H1 (cell line): Measurements from ENCODE around the gene SH3D19. TPM values are rescaled to one million over a fixed set of nuclear protein-coding genes. Genes with fewer than 3 reads are reported as not detected.

Source experiments
- CTCF ChIA-PET: fragments of 300-600 bp; sonication (Branson Sonifier 250); formaldehyde crosslinking; loops from one replicate; lab custom pipeline; 2021; ENCODE audit not compliant: partially characterized antibody; lab: Charles Lee
- POLR2A ChIA-PET: fragments of 300-600 bp; sonication (Branson Sonifier 250); formaldehyde crosslinking; loops from one replicate; lab custom pipeline; 2021; ENCODE audit warnings: inconsistent platforms; ENCODE audit not compliant: partially characterized antibody; lab: Charles Lee
- DNase-seq, 2 experiments: peaks; one replicate each; pipeline versions ENCODE4 v3.0.0 to v3.0.0-alpha.2; 2010 to 2022; ENCODE audit warnings: low spot score in 2 of 2, low read depth in 1 of 2, mixed read lengths in 1 of 2
- FAIRE-seq: peaks from 2 replicates; lab custom pipeline; 2011; peaks lifted over from hg19 to GRCh38; lab: Jason Lieb, UNC
- H2AFZ ChIP-seq: 2 replicates; pipeline ENCODE4 v1.8.1; 2012; ENCODE audit warnings: low read length, inconsistent platforms
- H2AK5ac ChIP-seq: 2 replicates; pipeline ENCODE4 v1.6.1; 2013; ENCODE audit warnings: low read depth, low read length
- H2BK120ac ChIP-seq: replicated peaks from 2 replicates; pipeline ENCODE3; 2013; ENCODE audit warnings: low read depth, low read length, inconsistent platforms
- H2BK12ac ChIP-seq: 2 replicates; pipeline ENCODE4 v1.6.1; 2013; ENCODE audit warnings: low read depth, low read length
- H2BK15ac ChIP-seq: 2 replicates; pipeline ENCODE4 v1.6.1; 2013; ENCODE audit warnings: low read length
- H2BK20ac ChIP-seq: 2 replicates; pipeline ENCODE4 v1.6.1; 2013; ENCODE audit warnings: low read length
- H2BK5ac ChIP-seq: 2 replicates; pipeline ENCODE4 v1.6.1; 2013; ENCODE audit warnings: low read depth, low read length
- H3K14ac ChIP-seq: 2 replicates; pipeline ENCODE4 v1.6.1; 2013; ENCODE audit warnings: inconsistent platforms; ENCODE audit not compliant: insufficient read length
- H3K18ac ChIP-seq: 2 replicates; pipeline ENCODE4 v1.6.1; 2013; ENCODE audit warnings: low read length; ENCODE audit errors: extremely low read depth
- H3K23ac ChIP-seq: 2 replicates; pipeline ENCODE4 v1.6.1; 2013; ENCODE audit warnings: inconsistent platforms; ENCODE audit not compliant: insufficient read length
- H3K23me2 ChIP-seq: 2 replicates; pipeline ENCODE4 v1.6.1; 2013; ENCODE audit warnings: low read depth, low read length
- H3K27ac ChIP-seq: 2 replicates; pipeline ENCODE4 v1.6.1; 2011; ENCODE audit warnings: low read depth, low read length, inconsistent platforms
- H3K27me3 ChIP-seq, 4 experiments: replicated peaks in 1 of 4; 1 replicate in 1 of 4; 2 replicates in 3 of 4; pipeline versions ENCODE4 v1.6.1 to v1.8.1; 2011 to 2013; ENCODE audit warnings: low read length in 3 of 4, mild to moderate bottlenecking in 3 of 4, inconsistent platforms in 2 of 4, mixed read lengths in 2 of 4, moderate library complexity in 1 of 4; ENCODE audit not compliant: control insufficient read depth in 3 of 4, insufficient read depth in 3 of 4; ENCODE audit errors: extremely low read depth in 1 of 4
- H3K36me3 ChIP-seq, 4 experiments: 2 replicates each; pipeline versions ENCODE4 v1.6.1 to v1.8.1; 2011 to 2013; ENCODE audit warnings: mild to moderate bottlenecking in 4 of 4, low read length in 3 of 4, moderate library complexity in 2 of 4, control low read depth in 1 of 4, inconsistent platforms in 1 of 4; ENCODE audit not compliant: insufficient read depth in 4 of 4, control insufficient read depth in 2 of 4
- H3K4ac ChIP-seq: replicated peaks from 2 replicates; pipeline ENCODE3; 2013; ENCODE audit warnings: low read length, low read depth, mixed read lengths, inconsistent platforms; ENCODE audit not compliant: insufficient read length
- H3K4me1 ChIP-seq, 4 experiments: replicated peaks in 1 of 4; 1 replicate in 1 of 4; 2 replicates in 3 of 4; pipeline versions ENCODE4 v1.6.1 to v1.8.1; 2011 to 2013; ENCODE audit warnings: low read length in 3 of 4, inconsistent platforms in 2 of 4, mixed read lengths in 1 of 4; ENCODE audit not compliant: insufficient read depth in 4 of 4, control insufficient read depth in 3 of 4
- H3K4me2 ChIP-seq, 2 experiments: 2 replicates each; pipeline versions ENCODE4 v1.6.1 to v1.8.1; 2011 to 2013; ENCODE audit warnings: low read depth in 2 of 2, low read length in 2 of 2, control low read depth in 1 of 2, inconsistent platforms in 1 of 2, mild to moderate bottlenecking in 1 of 2; ENCODE audit not compliant: insufficient read depth in 1 of 2
- H3K4me3 ChIP-seq, 4 experiments: fragments of 200-600, 300-600 bp in 1 of 4; sonication (generic), shearing (Covaris generic), sonication (Bioruptor Twin) in 1 of 4; 2 replicates each; pipeline versions ENCODE4 v1.5.1 to v1.8.1; 2011 to 2016; ENCODE audit warnings: low read length in 4 of 4, low read depth in 3 of 4, control low read depth in 2 of 4, inconsistent platforms in 2 of 4, mild to moderate bottlenecking in 2 of 4, mixed read lengths in 1 of 4, moderate library complexity in 1 of 4; ENCODE audit not compliant: insufficient read depth in 2 of 4; ENCODE audit errors: extremely low read depth in 1 of 4
- H3K56ac ChIP-seq: replicated peaks from 2 replicates; pipeline ENCODE3; 2013; ENCODE audit warnings: low read depth, mild to moderate bottlenecking, mixed read lengths, low read length, inconsistent platforms; ENCODE audit not compliant: insufficient read length
- H3K79me1 ChIP-seq: 2 replicates; pipeline ENCODE4 v1.6.1; 2013; ENCODE audit warnings: low read depth, low read length, control low read depth
- H3K79me2 ChIP-seq, 2 experiments: 2 replicates each; pipeline versions ENCODE4 v1.6.1 to v1.8.1; 2012 to 2013; ENCODE audit warnings: low read length in 2 of 2, mild to moderate bottlenecking in 2 of 2, inconsistent platforms in 1 of 2; ENCODE audit not compliant: insufficient read depth in 2 of 2, control insufficient read depth in 1 of 2
- H3K9ac ChIP-seq, 4 experiments: replicated peaks in 1 of 4; 1 replicate in 1 of 4; 2 replicates in 3 of 4; pipeline versions ENCODE4 v1.6.1 to v1.8.1; 2011 to 2013; ENCODE audit warnings: low read depth in 3 of 4, low read length in 3 of 4, control low read depth in 2 of 4, mild to moderate bottlenecking in 2 of 4, moderate library complexity in 2 of 4, inconsistent platforms in 1 of 4; ENCODE audit errors: extremely low read depth in 1 of 4
- H3K9me3 ChIP-seq, 2 experiments: 2 replicates each; pipeline versions ENCODE4 v1.6.1 to v1.8.1; 2012 to 2013; ENCODE audit warnings: mild to moderate bottlenecking in 2 of 2, moderate library complexity in 2 of 2, control low read depth in 1 of 2, inconsistent platforms in 1 of 2, low read depth in 1 of 2, low read length in 1 of 2, mixed read lengths in 1 of 2; ENCODE audit not compliant: insufficient read depth in 2 of 2
- H4K20me1 ChIP-seq, 2 experiments: replicated peaks in 1 of 2; 2 replicates each; pipeline versions ENCODE3 to v1.8.1; 2011 to 2013; ENCODE audit warnings: inconsistent platforms in 2 of 2, low read length in 2 of 2, mild to moderate bottlenecking in 1 of 2; ENCODE audit not compliant: insufficient read depth in 2 of 2, control insufficient read depth in 1 of 2
- H4K5ac ChIP-seq: 2 replicates; pipeline ENCODE4 v1.6.1; 2013; ENCODE audit warnings: low read length, low read depth, mixed read lengths, inconsistent platforms; ENCODE audit not compliant: insufficient read length
- H4K8ac ChIP-seq: 2 replicates; pipeline ENCODE4 v1.8.0; 2013; ENCODE audit warnings: mild to moderate bottlenecking, moderate library complexity, low read length, inconsistent platforms; ENCODE audit not compliant: insufficient read depth; ENCODE audit errors: extremely low read depth
- H4K91ac ChIP-seq: replicated peaks from 2 replicates; pipeline ENCODE3; 2013; ENCODE audit warnings: low read length, mixed read lengths, inconsistent platforms; ENCODE audit not compliant: insufficient read length
- CBX5 ChIP-seq: fragments of 300-800, 300-1000 bp; sonication (generic); IDR thresholded peaks from 2 replicates; pipeline ENCODE4 v1.7.1; 2016; ENCODE audit warnings: antibody characterized with exemption, low read length, low read depth
- CHD2 ChIP-seq: IDR thresholded peaks from 2 replicates; pipeline ENCODE4 v1.6.1; 2012; ENCODE audit warnings: low read length, improper control_type of control experiment
- EGR1 ChIP-seq: IDR thresholded peaks from 2 replicates; pipeline ENCODE4 v1.6.1; 2011; ENCODE audit warnings: low read depth, low read length, borderline replicate concordance
- JUN ChIP-seq: IDR thresholded peaks from 2 replicates; pipeline ENCODE4 v1.6.1; 2011; ENCODE audit warnings: low read depth, mild to moderate bottlenecking, improper control_type of control experiment, low read length
- KDM5A ChIP-seq: fragments of 200-600 bp; IDR thresholded peaks from 2 replicates; pipeline ENCODE4 v1.7.1; 2012; ENCODE audit warnings: mild to moderate bottlenecking, low read length, inconsistent platforms, mixed read lengths
- NRF1 ChIP-seq: IDR thresholded peaks from 2 replicates; pipeline ENCODE4 v1.6.1; 2011; ENCODE audit warnings: mild to moderate bottlenecking, low read depth, low read length, improper control_type of control experiment
- POLR2AphosphoS5 ChIP-seq: IDR thresholded peaks from 2 replicates; pipeline ENCODE4 v1.6.1; 2011; ENCODE audit warnings: low read depth, low read length
- POU5F1 ChIP-seq: IDR thresholded peaks from 2 replicates; pipeline ENCODE4 v1.6.1; 2011; ENCODE audit warnings: low read depth, mild to moderate bottlenecking, low read length, moderate library complexity
- RBBP5 ChIP-seq: IDR thresholded peaks from 2 replicates; pipeline ENCODE4 v1.7.1; 2012; ENCODE audit warnings: low read depth, mild to moderate bottlenecking, inconsistent platforms, low read length, moderate library complexity, borderline replicate concordance
- RFX5 ChIP-seq: IDR thresholded peaks from 2 replicates; pipeline ENCODE4 v1.6.1; 2011; ENCODE audit warnings: low read depth, low read length, improper control_type of control experiment, borderline replicate concordance
- TBP ChIP-seq: IDR thresholded peaks from 2 replicates; pipeline ENCODE4 v1.6.1; 2011; ENCODE audit warnings: low read depth, low read length, improper control_type of control experiment
- TCF12 ChIP-seq: IDR thresholded peaks from 2 replicates; pipeline ENCODE4 v1.6.1; 2011; ENCODE audit warnings: low read depth, mild to moderate bottlenecking, low read length
- USF2 ChIP-seq: IDR thresholded peaks from 2 replicates; pipeline ENCODE4 v1.6.1; 2011; ENCODE audit warnings: low read length, improper control_type of control experiment
- ZNF274 ChIP-seq: IDR thresholded peaks from 2 replicates; pipeline ENCODE4 v1.7.0; 2012; ENCODE audit warnings: low read length, borderline replicate concordance; ENCODE audit errors: extremely low read depth
- WGBS, 2 experiments: shearing (Covaris generic) in 1 of 2; methylation state at CpG; one replicate each; pipeline versions ENCODE4 v1.1.6 to v1.1.7; 2013 to 2015; ENCODE audit warnings: low lambda C conversion rate in 2 of 2, mixed read lengths in 2 of 2, inconsistent platforms in 1 of 2, low coverage in 1 of 2, missing lambda C conversion rate in 1 of 2; ENCODE audit not compliant: insufficient replicate concordance in 2 of 2, insufficient coverage in 1 of 2, insufficient read length in 1 of 2; ENCODE audit errors: extremely low coverage in 1 of 2, missing lambda C conversion rate in 1 of 2; 5-methylcytosine and 5-hydroxymethylcytosine counted together
- polyA plus RNA-seq, 7 experiments: library from polyadenylated mRNA; depleted of rRNA in 3 of 7; stranded (reverse) in 5 of 7; unstranded in 2 of 7; fragments of >200 nt in 5 of 7; fragments of 200-250 nt in 2 of 7; gene quantifications; 1 replicate in 5 of 7; 2 replicates in 1 of 7; 4 replicates in 1 of 7; pipeline versions ENCODE4 v1.2.1 to v1.2.3, GENCODE V29; 2011 to 2013; ENCODE audit warnings: missing spikeins in 2 of 7, mixed read lengths in 2 of 7
- total RNA-seq: library from RNA; stranded (reverse); fragmentation: NEBNext Ultra II Directional; extraction: Animal tissue kit (Norgen Biotek cat#: 25700); gene quantifications from 2 replicates; pipeline ENCODE4 v1.2.1, GENCODE V29; 2021

Gene SH3D19
- total and polyA plus RNA-seq, 2 of the 8 experiments (the other 6 are each of a cell fraction or from before 2014, with no cell fraction given): 11.7 to 51.3 TPM

- DNase-seq: no peak
- 94% methylated on average over 1 of the region's 1 CpG; no CpG with 5 or more reads in 1 of the 2 experiments for WGBS, 2 experiments
- CTCF ChIA-PET: no interaction called here
- no peak for TF ChIP-seq NRF1
- TF ChIP-seq POLR2AphosphoS5: no peak
- no peak for TF ChIP-seq ZNF274
- no peak for TF ChIP-seq JUN
- no peak for TF ChIP-seq RFX5
- TF ChIP-seq CHD2: no peak
- no peak for TF ChIP-seq RBBP5
- TF ChIP-seq CBX5: no peak
- TF ChIP-seq TBP: no peak
- no peak for TF ChIP-seq POU5F1
- no peak for TF ChIP-seq TCF12
- no peak for TF ChIP-seq EGR1
- TF ChIP-seq USF2: no peak
- TF ChIP-seq KDM5A: no peak
These were observed 132.7 kb downstream of the SH3D19 start for GRCh38 chr4:151192556-151193235.

More at GRCh38 chr4:151192556-151193235, 132.7 kb downstream of the SH3D19 start:
- POLR2A ChIA-PET: no interaction called here
- FAIRE-seq: no peak
- H3K4ac ChIP-seq: no peak overlapping the region
- no peak overlapping the region for H3K14ac ChIP-seq
- no peak overlapping the region for H3K4me2 ChIP-seq
- H2AFZ ChIP-seq: no peak overlapping the region
- H4K8ac ChIP-seq: no peak overlapping the region
- no peak overlapping the region for H3K9ac ChIP-seq
- H3K9me3 ChIP-seq: peaks cover 2 to 8% of the 10 kb centered on the region in 2 experiments; a peak in 1 of 4 replicates
- H3K4me1 ChIP-seq: no peaks in the 10 kb centered on the region
- H3K27ac ChIP-seq: no peak overlapping the region
- H2BK20ac ChIP-seq: no peak overlapping the region
- H3K23ac ChIP-seq: no peak overlapping the region
- no peak overlapping the region for H4K91ac ChIP-seq
- no peak overlapping the region for H3K18ac ChIP-seq
- H3K56ac ChIP-seq: no peak overlapping the region
- H3K23me2 ChIP-seq: no peaks in the 10 kb centered on the region
- H3K27me3 ChIP-seq: no peaks in the 10 kb centered on the region
- no peak overlapping the region for H2BK120ac ChIP-seq
- H3K36me3 ChIP-seq: no peaks in the 10 kb centered on the region; a peak in 1 of 8 replicates
- H2BK15ac ChIP-seq: no peak overlapping the region
- H2BK5ac ChIP-seq: no peak overlapping the region
- H3K79me2 ChIP-seq: peaks cover 0 to 10% of the 10 kb centered on the region in 2 experiments; a peak in 1 of 4 replicates
- no peaks in the 10 kb centered on the region for H4K20me1 ChIP-seq
- no peak overlapping the region for H2BK12ac ChIP-seq
- H4K5ac ChIP-seq: no peak overlapping the region
- H3K79me1 ChIP-seq: no peaks in the 10 kb centered on the region
- no peak overlapping the region for H3K4me3 ChIP-seq
- no peak overlapping the region for H2AK5ac ChIP-seq
